GM10248 (cell line): ENCODE measurements around the gene XRCC5.

ENCODE experiments used
- CTCF ChIA-PET: fragments of 300-600 bp; sonication (Branson Sonifier 250); formaldehyde crosslinking; extraction: SDS; loops from one replicate; lab custom pipeline; 2021; ENCODE audit warnings: antibody characterized with exemption; lab: Yijun Ruan, JAX
- POLR2A ChIA-PET: fragments of 350-650 bp; sonication (Branson Sonifier 250); formaldehyde crosslinking; extraction: SDS; loops from one replicate; lab custom pipeline; 2020; ENCODE audit warnings: antibody characterized with exemption; lab: Yijun Ruan, JAX
- DNase-seq: peaks from one replicate; pipeline ENCODE4 v3.0.0; 2012; ENCODE audit errors: extremely low spot score
- TF ChIP-seq, protein P1 (sequence below): IDR thresholded peaks from 2 replicates; pipeline ENCODE4 v1.5.1; 2012; ENCODE audit warnings: mild to moderate bottlenecking, low read depth; ENCODE audit errors: extremely low read depth, missing control alignments, control extremely low read depth

Gene XRCC5

DNA sequence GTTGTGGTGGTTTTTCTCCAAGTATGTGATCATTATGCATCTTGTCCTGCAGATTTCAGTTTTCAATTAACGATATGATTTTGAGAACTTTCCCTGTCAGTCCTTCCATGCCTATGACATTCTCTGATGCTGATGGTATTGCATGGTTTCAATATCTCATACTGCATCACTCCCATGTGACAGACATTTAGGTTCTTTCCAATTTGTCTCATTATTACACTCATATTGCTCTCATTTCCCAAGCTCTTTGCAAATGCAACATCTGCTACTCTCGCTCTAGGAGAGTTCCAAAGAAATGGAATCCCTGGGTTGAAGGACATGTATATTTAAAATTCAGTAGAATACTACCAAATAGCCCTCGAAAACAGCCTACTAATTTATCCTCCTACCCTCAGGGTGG lies 137.6 kb downstream of the XRCC5 start:
- TF ChIP-seq, protein P1, sequence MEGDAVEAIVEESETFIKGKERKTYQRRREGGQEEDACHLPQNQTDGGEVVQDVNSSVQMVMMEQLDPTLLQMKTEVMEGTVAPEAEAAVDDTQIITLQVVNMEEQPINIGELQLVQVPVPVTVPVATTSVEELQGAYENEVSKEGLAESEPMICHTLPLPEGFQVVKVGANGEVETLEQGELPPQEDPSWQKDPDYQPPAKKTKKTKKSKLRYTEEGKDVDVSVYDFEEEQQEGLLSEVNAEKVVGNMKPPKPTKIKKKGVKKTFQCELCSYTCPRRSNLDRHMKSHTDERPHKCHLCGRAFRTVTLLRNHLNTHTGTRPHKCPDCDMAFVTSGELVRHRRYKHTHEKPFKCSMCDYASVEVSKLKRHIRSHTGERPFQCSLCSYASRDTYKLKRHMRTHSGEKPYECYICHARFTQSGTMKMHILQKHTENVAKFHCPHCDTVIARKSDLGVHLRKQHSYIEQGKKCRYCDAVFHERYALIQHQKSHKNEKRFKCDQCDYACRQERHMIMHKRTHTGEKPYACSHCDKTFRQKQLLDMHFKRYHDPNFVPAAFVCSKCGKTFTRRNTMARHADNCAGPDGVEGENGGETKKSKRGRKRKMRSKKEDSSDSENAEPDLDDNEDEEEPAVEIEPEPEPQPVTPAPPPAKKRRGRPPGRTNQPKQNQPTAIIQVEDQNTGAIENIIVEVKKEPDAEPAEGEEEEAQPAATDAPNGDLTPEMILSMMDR: no peak
- DNase-seq: no peak
- POLR2A ChIA-PET: no interaction called here
- CTCF ChIA-PET: no interaction called here
